CD4-positive, alpha-beta T cell (primary cell): ENCODE data around the gene SLC25A6. TPM values are rescaled to one million over a fixed set of nuclear protein-coding genes. Genes with fewer than 3 reads are reported as not detected.
"Not testable (repeated sequence)": the region's sequence is repeated elsewhere in the genome, so short reads cannot be mapped to it uniquely, and the experiment has no call there.

Source experiments
- ATAC-seq: fragments of 200-7000 bp; cut with Tn5 transposase; one replicate; pipeline ENCODE4 v1.10.0; 2022; ENCODE audit warnings: mild to moderate bottlenecking; ENCODE audit not compliant: poor library complexity
- CTCF ChIA-PET: fragments of 350-600 bp; sonication (Branson Sonifier 250); formaldehyde crosslinking; loops from one replicate; lab custom pipeline; 2021; ENCODE audit warnings: antibody characterized with exemption, inconsistent platforms; lab: Charles Lee
- POLR2A ChIA-PET: fragments of 350-600 bp; sonication (Branson Sonifier 250); formaldehyde crosslinking; loops from one replicate; lab custom pipeline; 2021; ENCODE audit warnings: antibody characterized with exemption, inconsistent platforms; lab: Charles Lee
- DNase-seq, 14 experiments: peaks; one replicate each; pipeline ENCODE4 v3.0.0-alpha.2; 2013 to 2020; ENCODE audit warnings: mixed read lengths in 2 of 14
- H3K27ac ChIP-seq, 2 donors: one replicate each; pipeline versions ENCODE4 v1.5.1 to v1.7.0; 2013; ENCODE audit warnings: low read length in 2 of 2, low read depth in 1 of 2, mild to moderate bottlenecking in 1 of 2
- H3K27me3 ChIP-seq, 2 experiments: 1 replicate in 1 of 2; 2 replicates in 1 of 2; pipeline versions ENCODE4 v1.6.1 to v1.7.0; 2013; ENCODE audit warnings: low read length in 2 of 2, control low read depth in 1 of 2, mild to moderate bottlenecking in 1 of 2, moderate library complexity in 1 of 2; ENCODE audit not compliant: insufficient read depth in 2 of 2, control insufficient read depth in 1 of 2
- H3K36me3 ChIP-seq: one replicate; pipeline ENCODE4 v1.6.1; 2013; ENCODE audit warnings: low read length, control low read depth; ENCODE audit not compliant: insufficient read depth
- H3K4me1 ChIP-seq: one replicate; pipeline ENCODE4 v1.6.1; 2013; ENCODE audit warnings: low read length, control low read depth; ENCODE audit not compliant: insufficient read depth
- H3K4me3 ChIP-seq: one replicate; pipeline ENCODE4 v1.5.1; 2013; ENCODE audit warnings: mild to moderate bottlenecking, low read length, moderate library complexity
- H3K9me3 ChIP-seq, 2 experiments: 1 replicate in 1 of 2; 2 replicates in 1 of 2; pipeline versions ENCODE4 v1.6.1 to v1.7.0; 2013; ENCODE audit warnings: low read length in 2 of 2, mild to moderate bottlenecking in 2 of 2, control low read depth in 1 of 2, moderate library complexity in 1 of 2; ENCODE audit not compliant: control insufficient read depth in 1 of 2, insufficient read depth in 1 of 2
- H3K27ac Mint-ChIP-seq: one replicate; pipeline ENCODE4 v1.8.0; 2020; ENCODE audit warnings: mixed read lengths
- H3K27me3 Mint-ChIP-seq: one replicate; pipeline ENCODE4 v1.8.0; 2021; ENCODE audit warnings: mixed read lengths
- H3K36me3 Mint-ChIP-seq: one replicate; pipeline ENCODE4 v1.8.0; 2021; ENCODE audit warnings: low read depth, mixed read lengths
- H3K4me1 Mint-ChIP-seq: one replicate; pipeline ENCODE4 v1.8.0; 2021; ENCODE audit warnings: low read depth, mixed read lengths
- H3K4me3 Mint-ChIP-seq: one replicate; pipeline ENCODE4 v1.8.0; 2020; ENCODE audit warnings: mild to moderate bottlenecking, mixed read lengths
- H3K9me3 Mint-ChIP-seq: one replicate; pipeline ENCODE4 v1.8.0; 2020; ENCODE audit warnings: mixed read lengths
- CTCF ChIP-seq: fragments of 200-600 bp; IDR thresholded peaks from one replicate; pipeline ENCODE4 v1.8.0; 2022; ENCODE audit warnings: antibody characterized with exemption, mild to moderate bottlenecking
- intact Hi-C, 2 experiments: fragments of 100-400 bp; cut with DNase I in 1 of 2; cut with micrococcal nuclease in 1 of 2; formaldehyde crosslinking; loops; one replicate each; pipeline versions ENCODE4 v1.15.1 to v1.9.0; 2023 to 2025; cut with DNase I, micrococcal nuclease
- total RNA-seq, 174 experiments: library from RNA in 2 of 174; stranded (reverse) in 2 of 174; gene quantifications; one replicate each; pipeline ENCODE4 v1.2.3 and lab custom pipeline; 2021 to 2026

SLC25A6 gene
- total RNA-seq, 2 experiments from 2014 or later: 338 to 340 TPM

- H3K9me3 Mint-ChIP-seq: peaks cover 4% of the 10 kb centered on the region
- DNase-seq (peak in 1 of 14 experiments; percentile 27), ATAC-seq (no peak)
- TF ChIP-seq CTCF: no peak
- Histone ChIP-seq H3K36me3 (peaks cover 35% of the 10 kb centered on the region), H3K4me3 (no peak overlapping the region), H3K4me1 (no peaks in the 10 kb centered on the region), H3K9me3 (peaks cover 0 to 11% of the 10 kb centered on the region in 2 experiments), H3K27me3 (no peaks in the 10 kb centered on the region), H3K27ac (no peak overlapping the region)
- H3K36me3 Mint-ChIP-seq: peaks cover 62% of the 10 kb centered on the region
- H3K4me3 Mint-ChIP-seq: no peak overlapping the region
- no peaks in the 10 kb centered on the region for H3K4me1 Mint-ChIP-seq
- no peaks in the 10 kb centered on the region for H3K27me3 Mint-ChIP-seq
- POLR2A ChIA-PET: no interaction called here
- CTCF ChIA-PET: no interaction called here
- intact Hi-C loops: no loop called here
- H3K27ac Mint-ChIP-seq: no peak overlapping the region
Observed at GRCh38 chrX:1427756-1428155, 35.8 kb upstream of the SLC25A6 start.

GRCh38 chrX:1426321-1426720 is 34.4 kb upstream of the SLC25A6 start:
- POLR2A ChIA-PET, H3K27me3 Mint-ChIP-seq, H3K4me3 Mint-ChIP-seq, CTCF ChIA-PET, ATAC-seq, intact Hi-C loops, H3K4me3 ChIP-seq, H3K9me3 Mint-ChIP-seq, H3K27ac Mint-ChIP-seq, H3K4me1 ChIP-seq, H3K4me1 Mint-ChIP-seq, H3K27ac ChIP-seq, H3K27me3 ChIP-seq: not testable (repeated sequence)
- Histone ChIP-seq H3K9me3 (peaks cover 14 to 25% of the 10 kb centered on the region in 2 experiments), H3K36me3 (peaks cover 48% of the 10 kb centered on the region)
- DNase-seq: peak in 1 of 14 experiments; percentile 8
- peaks cover 69% of the 10 kb centered on the region for H3K36me3 Mint-ChIP-seq

- Mint-ChIP-seq H3K36me3 (peaks cover 75% of the 10 kb centered on the region), H3K27ac (no peak overlapping the region), H3K4me3 (no peak overlapping the region), H3K27me3 (no peaks in the 10 kb centered on the region), H3K9me3 (peaks cover 7% of the 10 kb centered on the region), H3K4me1 (no peaks in the 10 kb centered on the region)
- Histone ChIP-seq H3K9me3 (peaks cover 14 to 29% of the 10 kb centered on the region in 2 experiments), H3K36me3 (peaks cover 48% of the 10 kb centered on the region), H3K27me3 (no peaks in the 10 kb centered on the region), H3K27ac (no peak overlapping the region), H3K4me1 (no peaks in the 10 kb centered on the region), H3K4me3 (no peak overlapping the region)
- DNase-seq (peak in 1 of 14 experiments; percentile 17), ATAC-seq (no peak)
- TF ChIP-seq CTCF: no peak
- CTCF ChIA-PET: no interaction called here
- POLR2A ChIA-PET: no interaction called here
- intact Hi-C loops: no loop called here
Observed at GRCh38 chrX:1425381-1425780, 33.5 kb upstream of the SLC25A6 start.

- no peaks in the 10 kb centered on the region for H3K27me3 Mint-ChIP-seq
- Histone ChIP-seq H3K9me3 (peaks cover 14 to 34% of the 10 kb centered on the region in 2 experiments), H3K27ac (no peak overlapping the region), H3K27me3 (no peaks in the 10 kb centered on the region), H3K36me3 (peaks cover 51% of the 10 kb centered on the region), H3K4me3 (no peak overlapping the region), H3K4me1 (no peaks in the 10 kb centered on the region)
- TF ChIP-seq CTCF: no peak
- POLR2A ChIA-PET: no interaction called here
- no peaks in the 10 kb centered on the region for H3K4me1 Mint-ChIP-seq
- no peak overlapping the region for H3K4me3 Mint-ChIP-seq
- peaks cover 11% of the 10 kb centered on the region for H3K9me3 Mint-ChIP-seq
- peaks cover 76% of the 10 kb centered on the region for H3K36me3 Mint-ChIP-seq
- intact Hi-C loops: no loop called here
- ATAC-seq: no peak
- no peak overlapping the region for H3K27ac Mint-ChIP-seq
- no peak for DNase-seq
- CTCF ChIA-PET: no interaction called here
Observed at GRCh38 chrX:1424147-1424851, 32.4 kb upstream of the SLC25A6 start.
